Measurements from ENCODE around the gene SPAG6. TPM values are rescaled to one million over a fixed set of nuclear protein-coding genes. Genes with fewer than 3 reads are reported as not detected.

Gene SPAG6
- total RNA-seq, 1 donor from 2014 or later = 8.9 TPM

GRCh38 chr10:22334414-22335172 is 10.7 kb upstream of the SPAG6 start:
- H3K9me3 Mint-ChIP-seq (ENCODE audit: low read depth) = peaks cover 4% of the 10 kb centered on the region
- TF ChIP-seq CTCF (IDR thresholded peaks at IDR 0.05; ENCODE audit: unreplicated experiment) = no peak
- peaks cover 14% of the 10 kb centered on the region for H3K36me3 Mint-ChIP-seq (ENCODE audit: insufficient read depth)
- no peak overlapping the region for H3K27ac Mint-ChIP-seq
- H3K27me3 Mint-ChIP-seq = peaks cover 78% of the 10 kb centered on the region
- H3K4me1 Mint-ChIP-seq (ENCODE audit: low read depth) = peaks cover 2% of the 10 kb centered on the region
- DNase-seq (ENCODE audit: low spot score, unreplicated experiment) = no peak
- peak overlapping the region; percentile 64 for H3K4me3 Mint-ChIP-seq (ENCODE audit: low read depth)

GRCh38 chr10:22335173-22335933 is 9.9 kb upstream of the SPAG6 start:
- peaks cover 4% of the 10 kb centered on the region for H3K9me3 Mint-ChIP-seq (ENCODE audit: low read depth)
- H3K4me1 Mint-ChIP-seq (ENCODE audit: low read depth) = peaks cover 4% of the 10 kb centered on the region
- DNase-seq (ENCODE audit: low spot score, unreplicated experiment) = no peak
- peak; percentile 28 for TF ChIP-seq CTCF (IDR thresholded peaks at IDR 0.05; ENCODE audit: unreplicated experiment)
- H3K27ac Mint-ChIP-seq = peak overlapping the region; percentile 77
- peaks cover 11% of the 10 kb centered on the region for H3K36me3 Mint-ChIP-seq (ENCODE audit: insufficient read depth)
- H3K4me3 Mint-ChIP-seq (ENCODE audit: low read depth) = peak overlapping the region; percentile 64
- H3K27me3 Mint-ChIP-seq = peaks cover 76% of the 10 kb centered on the region

- peaks cover 4% of the 10 kb centered on the region for H3K9me3 Mint-ChIP-seq (ENCODE audit: low read depth)
- H3K27me3 Mint-ChIP-seq = peaks cover 76% of the 10 kb centered on the region
- H3K36me3 Mint-ChIP-seq (ENCODE audit: insufficient read depth) = peaks cover 2% of the 10 kb centered on the region
- H3K4me1 Mint-ChIP-seq (ENCODE audit: low read depth) = peaks cover 6% of the 10 kb centered on the region
- no peak overlapping the region for H3K4me3 Mint-ChIP-seq (ENCODE audit: low read depth)
- no peak for TF ChIP-seq CTCF (IDR thresholded peaks at IDR 0.05; ENCODE audit: unreplicated experiment)
- no peak for DNase-seq (ENCODE audit: low spot score, unreplicated experiment)
- H3K27ac Mint-ChIP-seq = no peak overlapping the region
These were observed 7.0 kb upstream of the SPAG6 start for GRCh38 chr10:22338185-22338900.

GRCh38 chr10:22338931-22339330 is 6.4 kb upstream of the SPAG6 start:
- no peak for TF ChIP-seq CTCF (IDR thresholded peaks at IDR 0.05; ENCODE audit: unreplicated experiment)
- Mint-ChIP-seq H3K4me1 (ENCODE audit: low read depth) (peaks cover 4% of the 10 kb centered on the region), H3K4me3 (ENCODE audit: low read depth) (no peak overlapping the region), H3K27me3 (peaks cover 76% of the 10 kb centered on the region), H3K9me3 (ENCODE audit: low read depth) (no peaks in the 10 kb centered on the region), H3K27ac (no peak overlapping the region), H3K36me3 (ENCODE audit: insufficient read depth) (no peaks in the 10 kb centered on the region)
- DNase-seq (ENCODE audit: low spot score, unreplicated experiment) = no peak

GRCh38 chr10:22339761-22340328 is 5.5 kb upstream of the SPAG6 start:
- no peak for DNase-seq (ENCODE audit: low spot score, unreplicated experiment)
- peaks cover 78% of the 10 kb centered on the region for H3K27me3 Mint-ChIP-seq
- H3K9me3 Mint-ChIP-seq (ENCODE audit: low read depth) = no peaks in the 10 kb centered on the region
- TF ChIP-seq CTCF (IDR thresholded peaks at IDR 0.05; ENCODE audit: unreplicated experiment) = no peak
- H3K4me1 Mint-ChIP-seq (ENCODE audit: low read depth) = peaks cover 4% of the 10 kb centered on the region
- H3K36me3 Mint-ChIP-seq (ENCODE audit: insufficient read depth) = no peaks in the 10 kb centered on the region
- H3K27ac Mint-ChIP-seq = peak overlapping the region; percentile 95
- peak overlapping the region; percentile 83 for H3K4me3 Mint-ChIP-seq (ENCODE audit: low read depth)

Measured in progenitor cell of endocrine pancreas (in vitro differentiated cells).